ENCODE measurements around the gene ITPR1.

Gene ITPR1

DNA sequence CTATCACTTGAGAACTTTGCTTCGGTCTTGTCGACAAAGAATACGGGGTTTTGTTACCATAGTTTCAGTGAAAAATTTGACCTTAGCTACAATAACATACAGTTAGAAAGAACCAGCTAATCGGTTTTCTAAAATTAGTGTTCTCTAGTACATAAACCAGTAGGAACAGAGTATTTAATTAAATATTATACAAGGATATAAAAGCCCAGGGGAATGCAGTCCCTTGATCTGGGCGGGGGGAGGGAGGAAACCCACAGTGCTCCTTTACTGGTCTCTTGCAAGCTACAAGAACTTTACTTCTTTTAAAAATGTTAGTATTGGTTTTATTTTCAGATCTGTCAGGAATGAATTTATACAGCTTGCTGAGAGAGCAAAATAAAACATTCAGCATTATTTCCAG, 41.8 kb downstream of the ITPR1 start:
- DNase-seq: no peak

- DNase-seq: no peak
These were observed 43.1 kb downstream of the ITPR1 start for GRCh38 chr3:4536260-4536659.

GRCh38 chr3:4540267-4540666, 47.1 kb downstream of the ITPR1 start:
- no peak for DNase-seq

DNA sequence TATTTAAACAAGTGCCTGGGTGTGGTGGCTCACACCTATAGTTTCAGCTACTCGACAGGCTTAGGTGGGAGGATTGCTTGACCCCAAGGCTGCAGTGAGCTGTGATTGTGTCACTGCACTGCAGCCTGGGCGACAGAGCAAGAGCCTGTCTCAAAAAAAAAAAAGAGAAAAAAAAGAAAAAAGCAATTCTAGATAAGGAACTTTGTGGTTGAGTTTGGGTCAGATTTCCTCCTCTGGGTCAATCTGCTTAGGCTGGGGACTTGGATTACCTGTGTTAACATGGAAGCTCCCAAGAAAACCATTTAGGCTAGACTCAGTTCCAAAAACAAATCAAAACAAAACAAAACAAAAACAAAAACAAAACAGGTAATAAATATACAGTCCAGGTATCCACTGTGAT, 50.0 kb downstream of the ITPR1 start:
- no peak for DNase-seq

GRCh38 chr3:4546346-4547178, 53.4 kb downstream of the ITPR1 start:
- no peak for DNase-seq

GRCh38 chr3:4547799-4548198, 54.7 kb downstream of the ITPR1 start:
- no peak for DNase-seq

- no peak for DNase-seq
These were observed 55.2 kb downstream of the ITPR1 start for GRCh38 chr3:4548356-4548755.

DNA sequence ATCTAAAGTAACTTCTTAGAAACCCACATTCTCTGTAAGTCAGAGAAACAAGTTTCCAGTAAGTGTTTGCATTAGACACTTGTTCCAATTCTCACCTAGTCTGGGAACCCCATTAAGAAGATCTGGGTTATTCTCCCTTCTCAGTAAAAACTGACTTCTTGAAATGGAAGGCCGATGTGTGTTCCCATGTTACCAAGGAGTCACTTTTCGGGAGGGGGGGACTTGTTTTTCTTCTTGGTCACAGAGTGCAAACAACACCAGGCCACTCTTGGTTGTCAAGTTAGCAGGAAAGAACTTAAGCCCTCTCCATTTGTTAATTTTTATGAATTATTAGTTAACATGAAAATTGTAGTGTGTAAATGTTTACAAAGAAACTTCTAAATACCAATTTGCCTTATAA, 55.6 kb downstream of the ITPR1 start:
- no peak for DNase-seq

GRCh38 chr3:4549896-4550295, 56.7 kb downstream of the ITPR1 start:
- DNase-seq: no peak

DNA sequence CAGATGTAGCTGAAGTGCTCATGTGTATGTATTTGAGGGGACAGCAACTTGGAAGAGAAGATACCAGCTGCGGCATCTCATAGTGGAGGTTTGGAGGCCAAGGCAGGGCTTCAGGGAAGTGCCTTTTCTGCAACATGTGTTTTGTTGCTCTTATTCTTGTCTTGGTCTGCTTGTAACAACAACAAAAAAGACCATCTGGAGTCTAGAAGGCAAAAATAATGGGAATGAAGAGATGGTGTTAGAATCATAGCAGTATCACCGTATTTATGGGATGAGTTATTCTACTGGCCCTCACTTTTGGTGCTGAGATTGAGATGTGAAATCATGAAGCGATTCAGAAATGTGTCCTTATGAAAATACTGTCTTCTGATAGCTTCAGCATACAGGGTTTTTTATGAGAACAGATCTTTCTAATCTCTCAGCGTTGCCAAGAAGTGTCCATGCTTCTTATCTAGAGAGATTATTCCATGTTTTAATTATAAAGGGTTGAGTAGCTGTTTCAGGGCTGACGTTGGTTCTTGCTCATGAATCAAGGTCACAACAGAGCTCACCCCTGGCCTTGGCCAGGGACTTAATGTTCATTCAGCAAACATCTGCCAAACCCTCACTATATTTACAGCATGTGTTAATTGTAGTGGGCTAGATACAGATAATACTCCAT, 58.0 kb downstream of the ITPR1 start:
- DNase-seq: no peak

DNA sequence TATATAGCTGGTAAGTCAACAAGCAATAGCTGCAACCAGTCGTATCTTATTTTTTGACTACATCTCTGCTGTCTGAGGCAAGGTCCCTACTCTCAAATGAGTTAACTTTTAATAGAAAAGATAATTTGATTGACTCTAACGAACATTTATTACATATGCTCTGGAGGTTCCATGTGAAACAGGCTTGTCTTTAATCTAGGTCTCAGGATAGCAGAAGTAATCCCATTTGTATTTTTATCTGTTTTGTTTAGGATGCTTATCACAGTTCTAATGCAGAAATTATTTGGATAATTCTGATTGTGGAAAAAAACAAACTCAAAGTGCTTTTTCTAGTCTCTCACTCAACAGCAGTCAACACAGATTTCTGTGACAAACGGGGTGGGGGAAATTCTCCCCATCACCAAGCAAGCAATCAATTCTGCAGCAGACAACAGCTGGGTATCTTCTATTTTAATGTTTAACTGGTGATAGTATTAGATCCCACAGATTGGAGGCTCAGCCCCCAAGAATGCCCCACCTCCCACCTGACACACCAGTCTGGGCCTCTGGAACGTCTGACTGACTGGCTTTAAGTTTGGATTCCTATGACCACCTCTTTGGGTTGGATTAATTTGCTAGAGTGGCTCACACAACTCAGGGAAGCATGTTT, 58.8 kb downstream of the ITPR1 start:
- no peak for DNase-seq

- DNase-seq: no peak
These were observed 59.7 kb downstream of the ITPR1 start for GRCh38 chr3:4552811-4553210.

- DNase-seq: no peak
These were observed 68.5 kb downstream of the ITPR1 start for GRCh38 chr3:4561661-4562060.

- DNase-seq: no peak
These were observed 69.4 kb downstream of the ITPR1 start for GRCh38 chr3:4562595-4562994.

DNA sequence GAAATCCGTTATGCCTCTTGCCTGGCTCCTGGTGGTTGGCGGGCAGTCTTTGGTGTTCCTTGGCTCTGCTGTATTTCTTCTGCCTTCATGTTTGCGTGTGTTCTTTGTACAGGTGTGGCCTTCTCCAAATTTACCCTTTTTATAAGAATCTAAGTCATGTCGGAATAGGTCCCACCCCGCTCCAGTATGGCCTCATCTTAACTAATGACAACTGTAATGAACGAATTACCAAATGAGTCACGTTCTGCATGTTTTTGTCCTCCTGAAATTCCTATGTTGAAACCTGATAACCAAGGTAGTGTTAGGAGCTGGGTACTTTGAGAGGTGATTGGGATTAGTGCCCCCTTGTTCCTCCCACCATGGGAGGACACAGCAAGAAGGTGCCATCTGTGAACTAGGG, 71.1 kb downstream of the ITPR1 start:
- no peak for DNase-seq

DNA sequence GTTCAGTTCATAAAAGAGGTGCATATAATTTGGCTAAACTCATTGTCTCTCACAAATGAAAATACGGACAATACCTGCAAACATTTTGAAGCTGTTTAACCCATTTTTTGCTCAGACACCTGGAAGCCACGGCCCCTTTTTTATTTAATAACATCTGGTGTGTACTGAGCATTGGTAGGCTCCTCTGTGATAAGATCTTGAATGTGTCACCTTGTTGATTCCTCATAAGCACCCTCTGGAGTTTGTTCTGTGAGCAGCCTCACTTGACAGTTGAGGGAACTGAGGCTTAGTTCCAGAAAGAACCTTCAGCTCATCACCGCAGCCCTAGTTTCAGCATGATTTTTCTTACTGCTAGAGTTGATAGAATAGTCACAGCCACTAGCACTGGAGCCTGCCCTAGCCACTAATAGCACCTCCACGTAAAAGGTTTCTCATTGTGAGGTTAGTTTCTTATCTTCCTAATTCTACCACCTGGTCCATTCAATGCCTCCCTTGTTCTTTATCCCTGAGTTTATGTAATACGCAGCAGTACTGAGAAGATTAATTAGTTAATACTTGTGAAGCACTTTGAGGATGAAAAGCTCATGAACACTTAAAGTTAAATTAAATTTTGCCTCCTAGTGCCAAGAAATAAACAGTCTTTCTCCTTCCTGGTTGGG, 71.9 kb downstream of the ITPR1 start:
- no peak for DNase-seq

DNA sequence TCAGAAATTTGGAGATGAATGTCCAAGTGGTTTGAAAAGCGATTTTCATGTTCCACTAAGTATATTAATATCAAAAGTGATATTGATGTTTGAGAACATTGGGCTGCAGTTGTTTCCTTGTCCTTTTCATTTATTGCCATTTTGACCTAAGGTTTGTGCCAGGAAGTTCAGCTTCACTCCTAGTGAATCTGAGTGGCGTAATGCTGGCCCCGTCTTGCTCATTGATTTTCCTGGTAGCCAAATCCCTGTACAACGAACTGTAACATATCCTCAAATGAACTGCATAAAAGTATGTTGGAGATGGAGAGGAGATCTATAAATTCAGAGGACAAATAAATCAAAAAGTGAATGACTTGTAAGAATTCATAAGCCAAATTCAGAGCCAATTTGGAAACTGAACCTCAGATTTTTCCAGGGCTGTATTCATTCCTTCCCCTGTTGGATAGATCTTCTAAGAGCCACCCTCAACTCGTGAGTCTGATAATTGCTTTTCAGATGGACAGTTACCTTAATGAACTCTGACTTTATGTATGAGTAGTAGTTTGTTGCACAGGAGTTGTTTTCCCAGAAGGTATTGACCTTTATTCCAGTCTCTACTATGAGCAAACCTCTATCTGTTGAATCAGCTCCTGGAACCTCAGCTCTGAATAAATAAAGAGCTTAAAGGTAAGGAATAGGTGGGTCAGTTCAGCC, 72.8 kb downstream of the ITPR1 start:
- DNase-seq: no peak

- no peak for DNase-seq
These were observed 75.7 kb downstream of the ITPR1 start for GRCh38 chr3:4568841-4569240.

GRCh38 chr3:4570840-4571621, 77.9 kb downstream of the ITPR1 start:
- DNase-seq: no peak

DNA sequence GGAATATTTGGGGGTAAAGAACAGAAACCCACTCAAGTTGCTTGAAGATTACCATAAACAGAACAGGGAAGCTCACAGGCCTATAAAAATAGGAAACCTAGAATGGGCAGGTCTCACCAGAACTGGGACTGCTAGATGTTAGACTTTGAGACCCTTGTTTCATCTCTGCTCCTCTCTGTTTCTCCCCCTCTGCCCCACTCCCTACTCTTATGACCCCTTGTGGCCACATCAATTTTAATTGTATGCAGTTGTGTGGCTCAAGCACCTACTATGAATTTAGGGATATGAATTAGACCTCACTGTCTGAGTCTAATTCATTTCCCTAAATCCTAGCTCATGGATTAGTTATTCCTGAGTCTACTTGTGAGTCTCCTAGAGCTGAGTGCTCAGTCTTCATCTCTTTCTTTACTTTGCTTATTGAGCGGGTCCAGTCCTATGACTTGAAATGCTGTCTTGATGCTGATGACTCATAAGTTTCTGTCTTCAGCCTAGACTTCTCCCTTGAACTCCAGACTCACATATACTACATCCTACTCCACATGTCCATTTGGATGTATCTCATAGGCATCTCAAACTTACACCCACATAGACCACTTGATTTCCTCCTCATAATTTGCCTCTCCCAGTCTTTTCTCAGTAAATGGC, 78.7 kb downstream of the ITPR1 start:
- no peak for DNase-seq

DNA sequence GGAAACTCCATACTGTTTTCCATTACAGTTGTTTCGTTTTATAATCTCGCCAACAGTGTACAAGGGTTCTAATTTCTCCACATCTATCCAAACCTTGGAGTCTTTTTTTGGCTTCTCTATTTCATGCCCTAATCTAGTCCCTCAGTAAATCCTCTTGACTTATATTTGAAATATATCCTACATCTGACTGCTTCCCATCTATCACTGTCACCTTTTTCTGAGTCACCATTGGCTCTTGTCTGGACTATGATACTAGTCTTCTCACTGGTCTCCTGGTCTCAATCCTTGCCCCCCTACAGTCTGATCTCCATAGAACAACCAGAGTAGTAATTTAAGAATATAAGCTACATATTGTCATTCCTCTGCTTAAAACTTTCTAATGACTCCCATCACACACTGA, 80.0 kb downstream of the ITPR1 start:
- DNase-seq: no peak

Measured in activated effector memory CD4-positive, alpha-beta T cell treated with anti-CD3 and anti-CD28 coated beads, Interleukin-2, amount 50 U/mL, for 16 hours (primary cell).